DND-41 (cell line): Measurements from ENCODE around the gene NPFFR2.

Experiments used
- CTCF ChIP-seq: IDR thresholded peaks from 2 replicates; pipeline ENCODE4 v1.5.1; 2012; ENCODE audit warnings: borderline replicate concordance, low read length, moderate library complexity, mild to moderate bottlenecking; ENCODE audit not compliant: poor library complexity, severe bottlenecking; ENCODE audit errors: extremely low read depth
- EZH2 ChIP-seq: IDR thresholded peaks from 3 replicates; pipeline ENCODE4 v1.6.1; 2012; ENCODE audit warnings: borderline replicate concordance, low read depth, mild to moderate bottlenecking, moderate library complexity, low read length, inconsistent platforms; ENCODE audit not compliant: severe bottlenecking

- TF ChIP-seq EZH2: no peak
- TF ChIP-seq CTCF: no peak
Measured at GRCh38 chr4:72055566-72055965, 23.8 kb downstream of the NPFFR2 start.
